GM23248 (cell line): ENCODE measurements around the gene DPPA4. TPM values are rescaled to one million over a fixed set of nuclear protein-coding genes. Genes with fewer than 3 reads are reported as not detected.
"Not testable (repeated sequence)": the region's sequence is repeated elsewhere in the genome, so short reads cannot be mapped to it uniquely, and the experiment has no call there.

Experiments used
- DNase-seq: peaks from one replicate; pipeline ENCODE4 v3.0.0-alpha.2; 2015
- H2AFZ ChIP-seq: fragments of 200-600 bp; sonication (generic); 2 replicates; pipeline ENCODE4 v1.6.1; 2016; ENCODE audit warnings: antibody characterized with exemption
- H3F3A ChIP-seq: fragments of 200-600 bp; sonication (generic); 2 replicates; pipeline ENCODE4 v1.6.1; 2016; ENCODE audit warnings: mild to moderate bottlenecking, antibody characterized with exemption, mixed run types; ENCODE audit not compliant: insufficient read depth
- H3K27ac ChIP-seq: fragments of 200-600 bp; sonication (generic); 2 replicates; pipeline ENCODE4 v1.5.1; 2016; ENCODE audit warnings: mild to moderate bottlenecking
- H3K27me3 ChIP-seq: fragments of 200-600 bp; sonication (generic); replicated peaks from 2 replicates; pipeline ENCODE4 v1.6.1; 2016; ENCODE audit warnings: mild to moderate bottlenecking; ENCODE audit not compliant: insufficient read depth
- H3K36me3 ChIP-seq: fragments of 200-600 bp; sonication (generic); 2 replicates; pipeline ENCODE4 v1.6.1; 2016; ENCODE audit warnings: low read depth, mild to moderate bottlenecking
- H3K4me1 ChIP-seq: fragments of 200-600 bp; sonication (generic); 2 replicates; pipeline ENCODE4 v1.6.1; 2016; ENCODE audit warnings: mild to moderate bottlenecking; ENCODE audit not compliant: insufficient read depth
- H3K4me2 ChIP-seq: fragments of 200-600 bp; sonication (generic); one replicate; pipeline ENCODE4 v1.6.1; 2016; ENCODE audit warnings: mild to moderate bottlenecking; ENCODE audit not compliant: unreplicated experiment
- H3K4me3 ChIP-seq: fragments of 200-600 bp; sonication (generic); 2 replicates; pipeline ENCODE4 v1.5.1; 2016; ENCODE audit warnings: mild to moderate bottlenecking
- H3K79me2 ChIP-seq: fragments of 200-600 bp; sonication (generic); 2 replicates; pipeline ENCODE4 v1.6.1; 2016; ENCODE audit warnings: mild to moderate bottlenecking; ENCODE audit not compliant: insufficient read depth
- H3K9ac ChIP-seq: fragments of 200-600 bp; sonication (generic); 2 replicates; pipeline ENCODE4 v1.6.1; 2016; ENCODE audit warnings: mild to moderate bottlenecking
- H3K9me2 ChIP-seq: fragments of 200-600 bp; sonication (generic); 2 replicates; pipeline ENCODE4 v1.6.1; 2016; ENCODE audit warnings: mixed run types, mild to moderate bottlenecking, moderate library complexity; ENCODE audit not compliant: insufficient read depth
- H3K9me3 ChIP-seq: fragments of 200-600 bp; sonication (generic); one replicate; pipeline ENCODE4 v1.6.1; 2017; ENCODE audit warnings: low read depth
- H4K20me1 ChIP-seq: fragments of 200-600 bp; sonication (generic); 2 replicates; pipeline ENCODE4 v1.6.0; 2016; ENCODE audit not compliant: insufficient read depth
- EZH2 ChIP-seq: fragments of 200-600 bp; sonication (generic); IDR thresholded peaks from 2 replicates; pipeline ENCODE4 v1.6.1; 2018; ENCODE audit warnings: antibody characterized with exemption, mild to moderate bottlenecking; ENCODE audit not compliant: insufficient read depth, poor library complexity, severe bottlenecking
- EZH2phosphoT487 ChIP-seq: fragments of 200-600 bp; sonication (generic); IDR thresholded peaks from 2 replicates; pipeline ENCODE4 v1.6.1; 2018; ENCODE audit warnings: antibody characterized with exemption, moderate library complexity, mild to moderate bottlenecking, low read depth; ENCODE audit not compliant: insufficient read depth
- WGBS, 2 experiments: methylation state at CpG; one replicate each; pipeline ENCODE4 v1.1.6; 2015 to 2017; ENCODE audit warnings: low lambda C conversion rate in 2 of 2, low coverage in 1 of 2; ENCODE audit errors: missing lambda C conversion rate in 2 of 2; 5-methylcytosine and 5-hydroxymethylcytosine counted together
- in situ Hi-C: fragments of 300-500 bp; cut with MboI; formaldehyde crosslinking; loops from 2 replicates; pipeline ENCODE4 v1.15.0; 2020
- polyA plus RNA-seq: library from polyadenylated mRNA; unstranded; fragments of >200 nt; fragmentation: Nextera tagmentation; extraction: Ambion mirVana; gene quantifications from 2 replicates; pipeline ENCODE4 v1.2.1, GENCODE V29; 2016
- total RNA-seq: library from RNA; depleted of rRNA; stranded (reverse); fragments of >200 nt; shearing (Covaris generic); gene quantifications from 2 replicates; pipeline ENCODE4 v1.2.3, GENCODE V29; 2014

The DPPA4 gene
- total and polyA plus RNA-seq, 2 experiments from 2014 or later, result 0.15 TPM; not detected in 1

- H3K27ac ChIP-seq, result no peak overlapping the region
- no peaks in the 10 kb centered on the region for H3K9me3 ChIP-seq
- H2AFZ ChIP-seq, result no peak overlapping the region
- H3K79me2 ChIP-seq, result no peaks in the 10 kb centered on the region
- H4K20me1 ChIP-seq, result no peaks in the 10 kb centered on the region
- no peaks in the 10 kb centered on the region for H3K36me3 ChIP-seq
- no peaks in the 10 kb centered on the region for H3K4me1 ChIP-seq
- H3K27me3 ChIP-seq, result no peaks in the 10 kb centered on the region
- no peak for DNase-seq
- no peaks in the 10 kb centered on the region for H3F3A ChIP-seq
- H3K9ac ChIP-seq, result no peak overlapping the region
- H3K9me2 ChIP-seq, result no peaks in the 10 kb centered on the region
- TF ChIP-seq EZH2 (no peak), EZH2phosphoT487 (no peak)
- H3K4me2 ChIP-seq, result no peak overlapping the region
- in situ Hi-C loops, result no loop called here
- H3K4me3 ChIP-seq, result no peak overlapping the region
- WGBS, 2 experiments, result 15 to 29% methylated on average over 1 to 3 of the region's 3 CpGs
Observed at GRCh38 chr3:109375975-109376374, 38.6 kb upstream of the DPPA4 start.

GRCh38 chr3:109374434-109374833 is 37.1 kb upstream of the DPPA4 start:
- H3K9me3 ChIP-seq, H3K27ac ChIP-seq, H3K36me3 ChIP-seq, H3K27me3 ChIP-seq, DNase-seq, H3F3A ChIP-seq, H3K4me1 ChIP-seq, H4K20me1 ChIP-seq, H3K4me2 ChIP-seq, H3K79me2 ChIP-seq, in situ Hi-C loops, H3K9me2 ChIP-seq, H2AFZ ChIP-seq, H3K9ac ChIP-seq, H3K4me3 ChIP-seq: not testable (repeated sequence)
- WGBS, 2 experiments, result 37 to 41% methylated on average over 4 of the region's 4 CpGs

- no peaks in the 10 kb centered on the region for H3K9me2 ChIP-seq
- H3K4me2 ChIP-seq, result no peak overlapping the region
- in situ Hi-C loops, result no loop called here
- no peaks in the 10 kb centered on the region for H3K4me1 ChIP-seq
- no peaks in the 10 kb centered on the region for H3K36me3 ChIP-seq
- no peak for DNase-seq
- TF ChIP-seq EZH2phosphoT487, result no peak
- TF ChIP-seq EZH2, result no peak
- H3K79me2 ChIP-seq, result no peaks in the 10 kb centered on the region
- H3K27ac ChIP-seq, result no peak overlapping the region
- H3K9ac ChIP-seq, result no peak overlapping the region
- H3K27me3 ChIP-seq, result no peaks in the 10 kb centered on the region
- no peaks in the 10 kb centered on the region for H3K9me3 ChIP-seq
- WGBS, 2 experiments, result 28% methylated on average over 2 of the region's 2 CpGs
- no peak overlapping the region for H3K4me3 ChIP-seq
- H3F3A ChIP-seq, result no peaks in the 10 kb centered on the region
- no peak overlapping the region for H2AFZ ChIP-seq
- H4K20me1 ChIP-seq, result no peaks in the 10 kb centered on the region
Observed at GRCh38 chr3:109373933-109374332, 36.6 kb upstream of the DPPA4 start.

DNA sequence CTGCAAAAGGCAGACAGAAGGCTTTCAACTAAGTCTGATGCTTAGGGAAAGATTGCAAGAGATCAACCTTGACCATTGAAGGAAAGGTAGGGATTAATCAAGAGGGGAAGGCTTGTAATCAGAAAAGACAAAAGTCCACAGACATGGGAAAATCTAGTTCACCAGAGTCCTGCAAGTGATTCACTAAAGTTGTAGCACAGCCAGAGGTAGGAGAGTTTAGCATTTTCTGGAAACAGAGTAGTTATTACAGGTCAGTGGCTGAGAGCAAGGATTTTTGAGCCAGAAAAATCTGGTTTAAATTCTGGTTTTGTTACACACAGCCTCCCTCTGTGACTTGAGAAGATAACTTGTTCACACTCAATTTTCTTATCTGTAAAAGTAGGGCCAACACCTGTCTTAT is 35.3 kb upstream of the DPPA4 start:
- Histone ChIP-seq H3K4me2 (no peak overlapping the region), H3K9me3 (no peaks in the 10 kb centered on the region), H3K9me2 (no peaks in the 10 kb centered on the region), H3K4me3 (no peak overlapping the region), H3K27me3 (no peaks in the 10 kb centered on the region), H2AFZ (no peak overlapping the region), H3K79me2 (no peaks in the 10 kb centered on the region), H3K27ac (no peak overlapping the region), H3K4me1 (no peaks in the 10 kb centered on the region), H3F3A (no peaks in the 10 kb centered on the region), H3K36me3 (no peaks in the 10 kb centered on the region), H3K9ac (no peak overlapping the region), H4K20me1 (no peaks in the 10 kb centered on the region)
- DNase-seq, result no peak
- in situ Hi-C loops, result no loop called here
- no peak for TF ChIP-seq EZH2
- TF ChIP-seq EZH2phosphoT487, result no peak

DNA sequence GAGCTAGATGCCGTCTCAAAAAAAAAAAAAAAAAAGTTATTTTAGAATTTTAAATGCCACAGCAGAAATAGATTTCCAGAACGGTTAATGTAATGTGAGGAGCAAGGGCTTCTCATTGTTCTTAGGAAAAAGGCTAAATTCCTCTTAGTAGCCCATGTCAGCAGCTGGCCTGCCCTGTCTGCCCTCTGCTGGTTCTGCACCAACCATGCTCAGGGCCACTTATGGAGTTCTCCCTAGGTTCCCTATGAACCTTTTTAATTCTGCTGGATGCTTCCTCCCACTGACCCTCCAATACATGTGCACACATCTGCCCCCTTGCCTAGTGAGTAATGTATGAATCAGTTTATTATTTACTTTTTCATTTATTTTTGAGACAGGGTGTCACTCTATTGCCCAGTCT is 32.2 kb upstream of the DPPA4 start:
- Histone ChIP-seq H4K20me1 (no peaks in the 10 kb centered on the region), H3F3A (no peaks in the 10 kb centered on the region), H3K27me3 (no peaks in the 10 kb centered on the region), H3K4me2 (no peak overlapping the region), H3K79me2 (no peaks in the 10 kb centered on the region), H3K9me2 (no peaks in the 10 kb centered on the region), H3K9me3 (no peaks in the 10 kb centered on the region), H3K9ac (no peak overlapping the region), H3K4me1 (no peaks in the 10 kb centered on the region), H3K4me3 (no peak overlapping the region), H2AFZ (no peak overlapping the region), H3K36me3 (no peaks in the 10 kb centered on the region), H3K27ac (no peak overlapping the region)
- WGBS, 2 experiments, result 27 to 44% methylated on average over 2 of the region's 2 CpGs
- DNase-seq, result no peak
- in situ Hi-C loops, result no loop called here
- TF ChIP-seq EZH2phosphoT487 (no peak), EZH2 (no peak)
